Measurements from ENCODE around the gene PTPRO. TPM values are rescaled to one million over a fixed set of nuclear protein-coding genes. Genes with fewer than 3 reads are reported as not detected.
A peak's percentile ranks its signal among the peaks of the same experiment; 100 is the strongest.

The PTPRO gene
- total RNA-seq, 1 donor from 2014 or later: 4.3 TPM

- Mint-ChIP-seq H3K4me1 (peaks cover 22% of the 10 kb centered on the region), H3K9me3 (peaks cover 9% of the 10 kb centered on the region), H3K27ac (peak overlapping the region; percentile 31), H3K4me3 (no peak overlapping the region), H3K27me3 (ENCODE audit: low read depth) (peaks cover 6% of the 10 kb centered on the region), H3K36me3 (peaks cover 3% of the 10 kb centered on the region)
- DNase-seq (ENCODE audit: low spot score in 2 of 2, unreplicated experiment in 2 of 2): no peak
- TF ChIP-seq CTCF (IDR thresholded peaks at IDR 0.05; ENCODE audit: unreplicated experiment): no peak
Measured at GRCh38 chr12:15580431-15580830, 258.1 kb downstream of the PTPRO start.

- Mint-ChIP-seq H3K4me3 (no peak overlapping the region), H3K36me3 (peaks cover 3% of the 10 kb centered on the region), H3K9me3 (peaks cover 4% of the 10 kb centered on the region), H3K4me1 (peaks cover 16% of the 10 kb centered on the region), H3K27me3 (ENCODE audit: low read depth) (peaks cover 12% of the 10 kb centered on the region), H3K27ac (peak overlapping the region; percentile 23)
- no peak for TF ChIP-seq CTCF (IDR thresholded peaks at IDR 0.05; ENCODE audit: unreplicated experiment)
- DNase-seq (ENCODE audit: low spot score in 2 of 2, unreplicated experiment in 2 of 2): no peak
Measured at GRCh38 chr12:15581006-15581405, 258.7 kb downstream of the PTPRO start.

- H3K4me1 Mint-ChIP-seq: peaks cover 9% of the 10 kb centered on the region
- H3K36me3 Mint-ChIP-seq: peaks cover 3% of the 10 kb centered on the region
- peaks cover 4% of the 10 kb centered on the region for H3K9me3 Mint-ChIP-seq
- H3K27ac Mint-ChIP-seq: no peak overlapping the region
- TF ChIP-seq CTCF (IDR thresholded peaks at IDR 0.05; ENCODE audit: unreplicated experiment): no peak
- H3K4me3 Mint-ChIP-seq: no peak overlapping the region
- no peak for DNase-seq (ENCODE audit: low spot score in 2 of 2, unreplicated experiment in 2 of 2)
- H3K27me3 Mint-ChIP-seq (ENCODE audit: low read depth): peaks cover 25% of the 10 kb centered on the region
Measured at GRCh38 chr12:15583804-15584203, 261.5 kb downstream of the PTPRO start.

GRCh38 chr12:15584366-15585041 is 262.2 kb downstream of the PTPRO start:
- Mint-ChIP-seq H3K36me3 (peaks cover 3% of the 10 kb centered on the region), H3K27me3 (ENCODE audit: low read depth) (peaks cover 27% of the 10 kb centered on the region), H3K4me3 (no peak overlapping the region), H3K27ac (no peak overlapping the region), H3K4me1 (peaks cover 9% of the 10 kb centered on the region), H3K9me3 (peaks cover 4% of the 10 kb centered on the region)
- peak; percentile 46 for TF ChIP-seq CTCF (IDR thresholded peaks at IDR 0.05; ENCODE audit: unreplicated experiment)
- no peak for DNase-seq (ENCODE audit: low spot score in 2 of 2, unreplicated experiment in 2 of 2)

GRCh38 chr12:15589328-15590032 is 267.2 kb downstream of the PTPRO start:
- no peaks in the 10 kb centered on the region for H3K36me3 Mint-ChIP-seq
- H3K4me3 Mint-ChIP-seq: peak overlapping the region; percentile 62
- peaks cover 9% of the 10 kb centered on the region for H3K4me1 Mint-ChIP-seq
- no peak for TF ChIP-seq CTCF (IDR thresholded peaks at IDR 0.05; ENCODE audit: unreplicated experiment)
- H3K27me3 Mint-ChIP-seq (ENCODE audit: low read depth): peaks cover 34% of the 10 kb centered on the region
- no peaks in the 10 kb centered on the region for H3K9me3 Mint-ChIP-seq
- no peak for DNase-seq (ENCODE audit: low spot score in 2 of 2, unreplicated experiment in 2 of 2)
- no peak overlapping the region for H3K27ac Mint-ChIP-seq
